Right lung (tissue), 10 donors: ENCODE results near the gene L3MBTL1. TPM values are rescaled to one million over a fixed set of nuclear protein-coding genes. Genes with fewer than 3 reads are reported as not detected.
A peak's percentile ranks its signal among the peaks of the same experiment; 100 is the strongest.

Experiments used
- DNase-seq, 2 donors: peaks; one replicate each; pipeline ENCODE4 v3.0.0-alpha.2; 2013
- long read RNA-seq, 8 donors: transcript quantifications; one replicate each; lab custom pipeline, GENCODE V29; 2026
- polyA plus RNA-seq, 5 donors: library from polyadenylated mRNA; unstranded; fragments of 120-200 nt; gene quantifications; one replicate each; pipeline versions ENCODE4 v1.2.1 to v1.2.3, GENCODE V29; 2013; ENCODE audit warnings: inconsistent platforms in 1 of 5, low replicate concordance in 1 of 5; ENCODE audit not compliant: insufficient read length in 5 of 5, insufficient read depth in 1 of 5

The L3MBTL1 gene
- polyA plus RNA-seq: 10 to 100 TPM; 12.6 to 23.2 (median 16.7) TPM
- long read RNA-seq, donor 1, partial matches to known transcripts: 0 of 1 reads
- long read RNA-seq, donor 1, other reads (novel, unspliced or antisense): 0 of 1 reads
- long read RNA-seq, donor 2: 0 reads
- long read RNA-seq, donor 3, partial matches to known transcripts: 0 of 1 reads
- long read RNA-seq, donor 3, other reads (novel, unspliced or antisense): 0 of 1 reads
- long read RNA-seq, donor 4, partial matches to known transcripts: 0 of 1 reads
- long read RNA-seq, donor 4, other reads (novel, unspliced or antisense): 0 of 1 reads
- long read RNA-seq, donor 5, partial matches to known transcripts: 0 of 1 reads
- long read RNA-seq, donor 5, other reads (novel, unspliced or antisense): 0 of 1 reads
- long read RNA-seq, donor 6: 0 reads
- long read RNA-seq, donor 7: 0 reads
- long read RNA-seq, donor 8: 0 reads

- peak in 1 of 2 donors; percentile 42 for DNase-seq
Observed at GRCh38 chr20:43507150-43508080, at the start of gene L3MBTL1. L3MBTL1 (plus strand) TSS chr20:43507697; CDS start chr20:43513504, 5,807 bp downstream.

- no peak for DNase-seq
Observed at GRCh38 chr20:43458422-43458924, 49.0 kb upstream of the L3MBTL1 start.

GRCh38 chr20:43459022-43459942 lies 48.2 kb upstream of the L3MBTL1 start:
- peak in 1 of 2 donors; percentile 21 for DNase-seq

DNA sequence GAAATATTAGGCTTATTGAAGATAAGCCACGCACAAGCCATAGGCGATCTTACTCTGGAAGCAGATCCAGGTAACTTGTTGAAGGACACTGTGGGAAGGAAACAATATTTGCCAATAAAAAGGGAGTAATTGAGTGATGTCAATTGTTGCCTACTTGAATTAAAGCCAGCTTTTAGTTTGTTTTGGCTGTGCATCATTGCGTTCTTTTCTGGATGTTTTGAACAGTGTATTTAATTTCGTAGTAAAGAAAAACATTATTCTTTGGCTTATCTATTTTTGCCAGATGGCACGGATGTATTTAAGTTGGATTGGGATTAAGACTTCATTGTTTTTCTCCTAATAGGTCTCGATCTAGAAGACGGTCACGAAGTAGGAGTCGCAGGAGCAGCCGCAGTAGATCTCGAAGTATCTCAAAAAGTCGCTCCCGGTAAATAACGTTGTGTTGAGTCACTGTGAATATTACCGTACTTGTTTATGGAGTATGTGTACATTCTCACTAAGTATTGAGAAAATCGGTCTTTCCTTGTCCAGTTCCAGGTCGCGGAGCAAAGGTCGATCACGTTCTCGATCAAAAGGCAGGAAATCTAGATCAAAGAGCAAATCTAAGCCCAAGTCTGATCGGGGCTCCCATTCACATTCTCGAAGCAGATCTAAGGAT lies 47.2 kb upstream of the L3MBTL1 start:
- no peak for DNase-seq

DNA sequence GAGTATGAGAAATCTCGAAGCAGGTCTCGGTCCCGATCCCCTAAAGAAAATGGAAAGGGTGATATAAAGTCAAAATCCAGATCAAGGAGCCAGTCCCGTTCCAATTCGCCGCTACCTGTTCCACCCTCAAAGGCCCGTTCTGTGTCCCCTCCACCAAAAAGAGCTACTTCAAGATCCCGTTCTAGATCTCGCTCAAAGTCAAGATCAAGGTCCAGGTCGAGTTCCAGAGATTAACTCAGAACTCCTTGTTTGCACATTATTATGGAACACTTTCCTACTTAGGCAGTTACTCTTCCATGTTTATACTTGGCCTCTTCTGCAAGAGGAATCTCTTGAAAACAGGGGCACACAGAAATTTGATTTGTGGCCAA lies 46.7 kb upstream of the L3MBTL1 start:
- DNase-seq: no peak

DNA sequence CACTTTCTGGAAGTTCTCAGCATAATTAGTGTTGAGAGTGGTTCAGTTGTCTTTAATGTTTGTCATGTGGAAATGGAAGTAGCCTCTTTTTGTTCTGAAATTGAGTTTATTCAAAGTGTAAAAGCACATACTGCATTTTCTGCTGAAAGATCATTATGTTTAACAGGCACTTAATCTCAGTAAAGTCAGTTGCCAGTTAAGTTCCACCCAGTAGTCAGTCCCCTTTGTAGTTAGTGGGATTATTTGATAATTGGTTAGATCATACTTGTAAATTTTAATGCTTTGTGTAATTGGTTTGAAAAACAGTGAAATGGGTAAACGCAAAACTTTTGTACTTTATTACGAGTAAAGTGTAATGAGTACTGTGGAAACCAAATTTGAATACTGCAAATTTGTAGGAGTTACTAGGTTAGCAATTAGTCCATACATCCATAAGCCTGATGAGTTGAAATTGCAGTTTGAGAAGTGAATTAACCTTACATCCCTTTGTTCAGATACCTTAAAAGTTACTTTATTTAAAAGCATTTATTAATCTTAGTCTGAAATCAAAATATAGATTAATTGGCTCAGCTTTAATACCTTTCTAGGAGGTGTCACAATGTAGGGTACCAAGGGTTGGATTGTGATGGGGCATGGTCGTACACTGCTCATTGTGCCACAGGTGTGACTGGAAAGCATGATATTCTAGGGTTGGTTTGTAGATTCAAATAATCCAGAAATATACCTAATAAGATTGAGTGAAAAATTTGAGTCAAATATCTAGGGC lies 45.4 kb upstream of the L3MBTL1 start:
- DNase-seq: no peak

- no peak for DNase-seq
Observed at GRCh38 chr20:43462660-43463526, 44.6 kb upstream of the L3MBTL1 start.

GRCh38 chr20:43463527-43464218 lies 43.8 kb upstream of the L3MBTL1 start:
- DNase-seq: no peak

DNA sequence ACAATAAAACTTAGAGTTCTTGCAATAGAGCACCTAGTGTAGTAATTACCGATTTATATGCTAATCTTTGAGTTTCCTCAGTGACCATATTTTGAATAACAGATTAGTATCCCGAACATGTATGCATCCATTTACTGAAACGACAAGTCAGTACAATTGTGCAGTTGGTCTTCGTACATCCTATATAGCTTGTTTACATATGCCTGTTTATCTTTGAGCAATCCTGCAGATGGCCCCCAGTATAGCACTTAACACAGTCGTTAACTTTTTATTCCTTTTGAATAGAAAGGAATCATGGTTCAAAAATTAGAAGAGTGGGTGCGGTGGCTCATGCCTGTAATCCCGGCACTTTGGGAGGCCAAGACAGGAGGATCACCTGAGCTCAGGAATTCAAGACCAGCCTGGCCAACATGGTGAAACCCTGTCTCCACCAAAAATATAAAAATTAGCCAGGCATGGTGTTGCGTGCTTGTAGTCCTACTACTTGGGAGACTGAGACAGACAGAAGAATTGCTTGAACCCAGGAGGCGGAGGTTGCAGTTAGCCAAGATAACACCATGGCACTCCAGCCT lies 43.2 kb upstream of the L3MBTL1 start:
- DNase-seq: no peak

DNA sequence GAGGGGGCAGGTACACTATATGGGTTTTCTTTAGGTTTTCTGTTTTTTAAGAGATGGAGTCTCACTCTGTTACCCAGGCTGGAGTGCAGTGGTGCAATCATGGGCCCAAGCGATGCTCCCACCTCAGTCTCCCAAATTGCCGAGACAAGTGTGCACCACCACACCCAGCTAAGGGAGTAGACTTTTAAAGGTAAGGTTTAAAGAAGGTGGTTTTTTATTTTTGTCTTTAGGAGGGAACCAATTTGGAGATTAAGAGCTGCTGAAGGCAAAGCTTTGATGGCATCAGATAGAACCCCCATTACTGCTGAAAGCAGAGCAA lies 41.9 kb upstream of the L3MBTL1 start:
- no peak for DNase-seq

- DNase-seq: no peak
Observed at GRCh38 chr20:43467589-43467988, 39.9 kb upstream of the L3MBTL1 start.

GRCh38 chr20:43472671-43473380 lies 34.7 kb upstream of the L3MBTL1 start:
- DNase-seq: no peak

DNA sequence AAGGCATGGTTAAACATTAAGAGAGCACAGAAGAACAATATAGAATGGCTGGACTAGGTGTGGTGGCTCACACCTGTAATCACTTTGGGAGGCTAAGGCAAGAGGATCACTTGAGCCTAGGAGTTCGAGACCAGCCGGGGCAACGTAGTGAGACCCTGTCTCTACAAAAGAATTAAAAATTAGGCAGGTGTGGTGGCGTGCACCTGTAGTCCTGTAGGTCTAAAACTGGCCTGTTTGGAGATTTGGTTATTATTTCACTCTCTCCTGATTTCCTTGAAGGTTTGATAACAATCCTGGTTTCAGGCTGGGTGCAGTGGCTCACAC lies 34.2 kb upstream of the L3MBTL1 start:
- no peak for DNase-seq

DNA sequence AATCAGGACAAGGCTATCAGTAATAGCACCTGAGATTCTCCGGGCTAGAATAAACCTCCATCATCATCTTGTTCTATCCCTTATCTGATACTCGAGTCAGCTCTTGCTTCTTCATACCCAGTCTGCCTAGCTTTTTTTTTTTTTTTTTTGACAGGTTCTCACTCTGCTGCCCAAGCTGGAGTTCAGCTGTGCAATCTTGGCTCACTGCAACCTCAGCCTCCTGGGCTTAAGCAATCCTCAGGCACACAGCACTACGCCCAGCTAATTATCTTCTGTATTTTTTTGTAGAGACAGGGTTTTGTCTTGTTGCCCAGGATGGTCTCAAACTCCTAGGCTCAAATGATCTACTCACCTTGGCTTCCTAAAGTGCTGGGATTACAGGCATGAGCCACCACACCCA lies 30.3 kb upstream of the L3MBTL1 start:
- DNase-seq: no peak

GRCh38 chr20:43477619-43478018 lies 29.9 kb upstream of the L3MBTL1 start:
- DNase-seq: no peak

DNA sequence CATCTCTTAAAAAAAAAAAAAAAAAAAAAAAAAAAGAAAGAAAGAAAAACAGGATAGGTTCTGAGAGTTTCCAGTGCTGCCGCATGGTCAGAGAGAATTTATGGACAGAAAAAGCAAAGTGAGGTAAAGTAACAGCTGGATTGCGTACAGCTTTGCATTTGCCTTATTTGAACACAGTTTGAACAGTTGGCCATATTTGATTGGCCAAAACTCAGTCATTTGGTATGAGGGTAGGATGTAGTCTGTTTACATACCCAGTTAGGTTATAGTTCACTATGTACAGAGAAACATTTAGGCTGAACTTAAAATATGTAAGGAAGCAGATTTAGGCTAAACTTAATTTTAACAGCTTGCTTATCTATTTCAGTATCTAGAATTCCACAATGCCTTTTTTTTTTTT lies 17.5 kb upstream of the L3MBTL1 start:
- DNase-seq: no peak

DNA sequence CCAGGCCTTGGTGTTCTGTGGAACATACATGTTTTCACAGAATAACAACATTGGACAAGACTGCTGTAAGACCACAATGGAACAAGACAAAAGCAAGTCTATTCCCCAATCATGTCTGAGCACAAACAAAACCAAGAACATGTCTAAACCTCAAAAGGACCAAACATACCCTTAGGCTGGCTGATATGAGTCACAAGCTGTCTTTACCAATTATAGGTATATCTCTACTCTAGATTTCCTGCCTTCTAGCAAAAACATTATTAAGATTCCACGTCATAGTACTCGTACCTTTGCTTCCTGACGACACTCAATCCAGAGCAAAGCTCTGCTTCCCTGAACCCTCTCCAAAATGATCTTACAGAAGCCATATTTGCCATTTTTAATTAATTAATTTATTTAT lies 15.4 kb upstream of the L3MBTL1 start:
- no peak for DNase-seq

GRCh38 chr20:43495388-43495787 lies 12.1 kb upstream of the L3MBTL1 start:
- no peak for DNase-seq
